ENCODE measurements around the gene TMEM203. TPM values are rescaled to one million over a fixed set of nuclear protein-coding genes. Genes with fewer than 3 reads are reported as not detected.

Gene TMEM203
- total and polyA plus RNA-seq, 2 of the 13 experiments (the other 11 are each of a cell fraction or from before 2014, with no cell fraction given), result 23.4 to 36.7 TPM

- no peak for TF ChIP-seq ZNF512B (CRISPR knock-in tag; IDR thresholded peaks at IDR 0.05; ENCODE audit: borderline replicate concordance)
- peak; percentile 26 for TF ChIP-seq U2AF1 (optimal IDR thresholded peaks at IDR 0.05; ENCODE audit: low read depth, low read length)
- no peak for TF ChIP-seq CAMTA2 (CRISPR knock-in tag; IDR thresholded peaks at IDR 0.05; ENCODE audit: borderline replicate concordance)
- TF ChIP-seq ZHX1 (CRISPR knock-in tag; IDR thresholded peaks at IDR 0.05; ENCODE audit: low read depth), result no peak
- TF ChIP-seq RFXAP (CRISPR knock-in tag; IDR thresholded peaks at IDR 0.05; ENCODE audit: borderline replicate concordance), result no peak
- no peak for TF ChIP-seq MEIS1 (CRISPR knock-in tag; IDR thresholded peaks at IDR 0.05; ENCODE audit: borderline replicate concordance)
- TF ChIP-seq ZMYM3 (CRISPR knock-in tag; IDR thresholded peaks at IDR 0.05), result peak; percentile 83
- TF ChIP-seq ZFY (CRISPR knock-in tag; IDR thresholded peaks at IDR 0.05), result no peak
- TF ChIP-seq PBX3 (CRISPR knock-in tag; IDR thresholded peaks at IDR 0.05; ENCODE audit: borderline replicate concordance), result no peak
- TF ChIP-seq ZNF326 (CRISPR knock-in tag; IDR thresholded peaks at IDR 0.05; ENCODE audit: borderline replicate concordance), result no peak; the same call in 1 of the 2 replicates
- TF ChIP-seq ZNF776 (CRISPR knock-in tag; IDR thresholded peaks at IDR 0.05), result peak; percentile 30
- TF ChIP-seq ZSCAN9 (CRISPR knock-in tag; IDR thresholded peaks at IDR 0.05; ENCODE audit: borderline replicate concordance), result no peak
- TF ChIP-seq PAWR (CRISPR knock-in tag; IDR thresholded peaks at IDR 0.05; ENCODE audit: borderline replicate concordance), result no peak
- TF ChIP-seq HOXA7 (CRISPR knock-in tag; IDR thresholded peaks at IDR 0.05), result 0 out of 2 replicates have a peak, but pooled peaks have one; percentile 19
- TF ChIP-seq KLF11 (CRISPR knock-in tag; IDR thresholded peaks at IDR 0.05), result no peak
- TF ChIP-seq RARG (CRISPR knock-in tag; IDR thresholded peaks at IDR 0.05; ENCODE audit: low read depth), result no peak
- TF ChIP-seq RAD21 (CRISPR knock-in tag; IDR thresholded peaks at IDR 0.05), result peak; percentile 20; the same call in 1 of the 2 replicates
- TF ChIP-seq NFIC (IDR thresholded peaks at IDR 0.05; ENCODE audit: low read length), result no peak
- no peak for TF ChIP-seq NONO (IDR thresholded peaks at IDR 0.05)
- no peak for TF ChIP-seq NONO (CRISPR knock-in tag; conservative IDR thresholded peaks at IDR 0.05)
- TF ChIP-seq, protein P1, sequence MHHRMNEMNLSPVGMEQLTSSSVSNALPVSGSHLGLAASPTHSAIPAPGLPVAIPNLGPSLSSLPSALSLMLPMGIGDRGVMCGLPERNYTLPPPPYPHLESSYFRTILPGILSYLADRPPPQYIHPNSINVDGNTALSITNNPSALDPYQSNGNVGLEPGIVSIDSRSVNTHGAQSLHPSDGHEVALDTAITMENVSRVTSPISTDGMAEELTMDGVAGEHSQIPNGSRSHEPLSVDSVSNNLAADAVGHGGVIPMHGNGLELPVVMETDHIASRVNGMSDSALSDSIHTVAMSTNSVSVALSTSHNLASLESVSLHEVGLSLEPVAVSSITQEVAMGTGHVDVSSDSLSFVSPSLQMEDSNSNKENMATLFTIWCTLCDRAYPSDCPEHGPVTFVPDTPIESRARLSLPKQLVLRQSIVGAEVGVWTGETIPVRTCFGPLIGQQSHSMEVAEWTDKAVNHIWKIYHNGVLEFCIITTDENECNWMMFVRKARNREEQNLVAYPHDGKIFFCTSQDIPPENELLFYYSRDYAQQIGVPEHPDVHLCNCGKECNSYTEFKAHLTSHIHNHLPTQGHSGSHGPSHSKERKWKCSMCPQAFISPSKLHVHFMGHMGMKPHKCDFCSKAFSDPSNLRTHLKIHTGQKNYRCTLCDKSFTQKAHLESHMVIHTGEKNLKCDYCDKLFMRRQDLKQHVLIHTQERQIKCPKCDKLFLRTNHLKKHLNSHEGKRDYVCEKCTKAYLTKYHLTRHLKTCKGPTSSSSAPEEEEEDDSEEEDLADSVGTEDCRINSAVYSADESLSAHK (CRISPR knock-in tag; IDR thresholded peaks at IDR 0.05; ENCODE audit: borderline replicate concordance), result no peak
These were observed 30.2 kb upstream of the TMEM203 start (continued) for GRCh38 chr9:137235424-137236237.
